Mesendoderm (in vitro differentiated cells): ENCODE results near the gene MEIS2.
A peak's percentile ranks its signal among the peaks of the same experiment; 100 is the strongest.

Source experiments
- DNase-seq: peaks from one replicate; pipeline ENCODE4 v3.0.0; 2013
- H2AK5ac ChIP-seq: 2 replicates; pipeline ENCODE4 v1.6.1; 2013; ENCODE audit warnings: low read length, inconsistent platforms
- H2BK120ac ChIP-seq: 2 replicates; pipeline ENCODE4 v1.6.1; 2013; ENCODE audit warnings: low read depth, mild to moderate bottlenecking, low read length, moderate library complexity, mixed read lengths
- H2BK15ac ChIP-seq: replicated peaks from 2 replicates; pipeline ENCODE4 v1.6.1; 2013; ENCODE audit warnings: low read depth, mild to moderate bottlenecking, moderate library complexity
- H2BK5ac ChIP-seq: 2 replicates; pipeline ENCODE4 v1.6.1; 2013; ENCODE audit warnings: low read length, inconsistent platforms
- H3K18ac ChIP-seq: 2 replicates; pipeline ENCODE4 v1.6.1; 2013; ENCODE audit warnings: mild to moderate bottlenecking, low read length, mixed read lengths
- H3K23ac ChIP-seq: one replicate; pipeline ENCODE4 v1.6.1; 2013; ENCODE audit warnings: low read length
- H3K27ac ChIP-seq: 2 replicates; pipeline ENCODE4 v1.5.1; 2013; ENCODE audit warnings: low read depth, mild to moderate bottlenecking, inconsistent platforms, low read length, moderate library complexity
- H3K27me3 ChIP-seq: 2 replicates; pipeline ENCODE4 v1.6.1; 2013; ENCODE audit warnings: low read length, control low read depth, mild to moderate bottlenecking, inconsistent platforms; ENCODE audit not compliant: insufficient read depth, poor library complexity
- H3K36me3 ChIP-seq: 2 replicates; pipeline ENCODE4 v1.6.1; 2013; ENCODE audit warnings: low read length, inconsistent platforms; ENCODE audit not compliant: control insufficient read depth, insufficient read depth
- H3K4ac ChIP-seq: one replicate; pipeline ENCODE4 v1.6.1; 2013; ENCODE audit warnings: low read depth, mild to moderate bottlenecking, low read length, moderate library complexity
- H3K4me1 ChIP-seq: 2 replicates; pipeline ENCODE4 v1.6.1; 2013; ENCODE audit warnings: low read depth, low read length, inconsistent platforms; ENCODE audit not compliant: control insufficient read depth
- H3K4me2 ChIP-seq: 2 replicates; pipeline ENCODE4 v1.6.1; 2013; ENCODE audit warnings: low read length
- H3K4me3 ChIP-seq: 2 replicates; pipeline ENCODE4 v1.5.1; 2013; ENCODE audit warnings: mild to moderate bottlenecking, low read length
- H3K56ac ChIP-seq: one replicate; pipeline ENCODE4 v1.6.1; 2013; ENCODE audit warnings: low read length
- H3K79me1 ChIP-seq: 2 replicates; pipeline ENCODE4 v1.6.1; 2013; ENCODE audit warnings: low read length, inconsistent platforms
- H3K79me2 ChIP-seq: 2 replicates; pipeline ENCODE4 v1.6.1; 2013; ENCODE audit warnings: mild to moderate bottlenecking, low read length; ENCODE audit not compliant: control insufficient read depth, insufficient read depth
- H3K9ac ChIP-seq: 2 replicates; pipeline ENCODE4 v1.6.1; 2013; ENCODE audit warnings: low read length, inconsistent platforms
- H4K5ac ChIP-seq: one replicate; pipeline ENCODE4 v1.6.1; 2013; ENCODE audit warnings: low read length
- H4K8ac ChIP-seq: one replicate; pipeline ENCODE4 v1.6.1; 2013; ENCODE audit warnings: low read depth, mild to moderate bottlenecking, control low read depth, low read length, moderate library complexity
- WGBS: extraction: QIAGEN DNeasy Blood & Tissue Kit; methylation state at CpG from one replicate; pipeline ENCODE4 v1.1.7; 2013; ENCODE audit warnings: low lambda C conversion rate, missing lambda C conversion rate; ENCODE audit not compliant: insufficient coverage; ENCODE audit errors: extremely low coverage; 5-methylcytosine and 5-hydroxymethylcytosine counted together

The MEIS2 gene

DNA sequence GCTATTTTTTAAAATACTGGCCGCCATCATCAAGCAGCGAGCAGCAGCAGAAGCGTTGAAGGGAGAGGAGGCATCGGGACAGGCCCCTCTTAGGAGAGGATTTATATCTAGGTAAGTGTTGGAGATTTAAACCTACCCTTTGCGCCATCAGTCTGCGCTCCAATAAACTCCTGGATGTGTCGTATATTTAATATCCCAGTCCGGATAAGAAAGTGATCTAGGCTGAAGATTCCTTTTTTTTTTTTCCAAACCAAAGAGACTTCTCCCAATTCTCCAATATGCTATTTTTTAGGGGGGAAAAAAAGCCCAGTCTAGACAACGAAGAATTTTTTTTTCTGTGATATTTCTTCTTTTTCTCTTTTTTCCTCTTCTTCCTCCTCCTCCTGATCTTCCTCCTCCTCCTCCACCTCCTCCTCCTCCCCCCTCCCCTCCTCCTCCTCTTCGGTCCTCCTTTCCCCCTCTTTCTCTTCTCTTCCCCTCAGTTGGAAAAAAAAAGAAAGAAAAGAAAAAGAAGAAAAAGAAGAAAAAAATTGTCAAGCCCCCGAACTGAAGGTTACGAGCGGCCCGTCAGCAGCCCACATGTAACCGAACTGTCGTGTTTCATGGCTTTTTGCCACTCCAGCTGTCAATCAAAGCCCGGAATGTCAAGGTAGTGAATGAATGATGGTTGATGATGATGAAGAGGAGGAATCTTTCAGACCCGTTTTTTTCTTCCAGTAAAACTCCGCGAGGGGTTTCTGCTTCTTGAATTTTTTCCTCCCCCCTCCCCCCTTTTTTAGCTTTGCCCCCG is 835 bp downstream of the MEIS2 start:
- Histone ChIP-seq H3K4ac (no peak overlapping the region), H3K27ac (no peak overlapping the region), H2AK5ac (no peak overlapping the region), H3K9ac (peak overlapping the region; percentile 60), H3K4me1 (peaks cover 3% of the 10 kb centered on the region), H3K18ac (no peak overlapping the region), H3K79me2 (no peaks in the 10 kb centered on the region), H3K56ac (peak overlapping the region; percentile 77), H3K27me3 (peaks cover 16% of the 10 kb centered on the region), H2BK120ac (no peak overlapping the region), H2BK5ac (no peak overlapping the region), H3K23ac (no peak overlapping the region), H4K5ac (no peak overlapping the region), H3K36me3 (no peaks in the 10 kb centered on the region), H3K4me2 (peak overlapping the region; percentile 84), H3K79me1 (no peaks in the 10 kb centered on the region), H2BK15ac (no peak overlapping the region), H4K8ac (no peak overlapping the region), H3K4me3 (peak overlapping the region; percentile 11)
- peak; percentile 34 for DNase-seq
- WGBS = 60% methylated on average over 1 of the region's 21 CpGs

- H2AK5ac ChIP-seq = no peak overlapping the region
- H3K79me1 ChIP-seq = no peaks in the 10 kb centered on the region
- H3K4me2 ChIP-seq = peak overlapping the region; percentile 84
- no peak overlapping the region for H4K5ac ChIP-seq
- WGBS = no CpG with 5 or more reads among the region's 75 CpGs
- peak overlapping the region; percentile 77 for H3K56ac ChIP-seq
- H2BK5ac ChIP-seq = no peak overlapping the region
- H3K4me1 ChIP-seq = peaks cover 6% of the 10 kb centered on the region
- H3K4ac ChIP-seq = no peak overlapping the region
- peak; percentile 58 for DNase-seq
- peak overlapping the region; percentile 19 for H3K4me3 ChIP-seq
- peak overlapping the region; percentile 60 for H3K9ac ChIP-seq
- no peak overlapping the region for H3K27ac ChIP-seq
- H2BK120ac ChIP-seq = no peak overlapping the region
- no peaks in the 10 kb centered on the region for H3K79me2 ChIP-seq
- H3K27me3 ChIP-seq = peaks cover 18% of the 10 kb centered on the region
- H2BK15ac ChIP-seq = peak overlapping the region; percentile 19
- peak overlapping the region; percentile 83 for H3K18ac ChIP-seq
- no peak overlapping the region for H4K8ac ChIP-seq
- H3K23ac ChIP-seq = peak overlapping the region; percentile 95
- H3K36me3 ChIP-seq = no peaks in the 10 kb centered on the region
These were observed 1.7 kb downstream of the MEIS2 start for GRCh38 chr15:37098468-37099318.

DNA sequence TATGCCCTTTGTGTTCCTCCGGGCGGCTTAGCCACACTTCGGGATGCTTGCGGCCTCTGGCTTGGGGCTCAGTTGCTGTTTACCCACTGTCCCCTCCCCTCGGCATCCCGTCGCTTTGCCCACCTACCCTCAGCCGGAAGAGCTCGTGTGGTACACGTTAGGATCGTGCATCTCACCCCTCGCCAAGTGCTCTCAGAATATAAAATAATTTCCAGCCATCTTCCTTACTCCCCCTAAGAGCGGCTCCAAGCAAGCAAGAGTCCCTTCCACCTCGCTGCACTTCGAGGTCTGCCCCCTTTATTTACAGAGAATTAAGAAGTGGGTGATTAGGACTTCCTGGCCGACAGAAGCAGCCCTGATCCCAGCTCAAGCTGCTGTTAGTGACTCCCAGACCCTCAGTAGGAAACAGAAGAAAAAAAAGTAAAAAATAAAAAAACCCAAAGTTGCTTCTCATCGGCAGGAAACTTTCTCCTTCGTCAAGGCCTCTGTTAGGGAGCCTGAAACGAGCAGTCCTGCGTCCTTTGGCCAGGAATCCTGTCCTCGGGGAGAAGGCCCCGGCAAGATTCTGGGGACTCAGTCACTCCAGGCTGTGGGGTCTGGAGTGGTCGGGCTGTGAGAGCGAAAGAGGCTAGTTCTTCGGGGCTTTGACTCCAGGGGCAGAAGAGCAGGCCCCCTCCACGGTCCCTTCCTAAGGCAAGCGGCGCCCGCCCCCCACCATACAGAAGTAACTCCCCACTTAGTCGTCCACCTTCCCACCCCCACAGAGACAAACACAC is 3.0 kb downstream of the MEIS2 start:
- no peak overlapping the region for H2BK5ac ChIP-seq
- peak overlapping the region; percentile 59 for H3K56ac ChIP-seq
- peak; percentile 62 for DNase-seq
- no peak overlapping the region for H2BK15ac ChIP-seq
- H3K4ac ChIP-seq = no peak overlapping the region
- no peak overlapping the region for H2BK120ac ChIP-seq
- H3K79me2 ChIP-seq = no peaks in the 10 kb centered on the region
- peaks cover 6% of the 10 kb centered on the region for H3K4me1 ChIP-seq
- H3K4me3 ChIP-seq = no peak overlapping the region
- peaks cover 22% of the 10 kb centered on the region for H3K27me3 ChIP-seq
- WGBS = no CpG with 5 or more reads among the region's 30 CpGs
- peak overlapping the region; percentile 47 for H3K4me2 ChIP-seq
- H4K5ac ChIP-seq = no peak overlapping the region
- H2AK5ac ChIP-seq = no peak overlapping the region
- peak overlapping the region; percentile 51 for H3K18ac ChIP-seq
- no peaks in the 10 kb centered on the region for H3K79me1 ChIP-seq
- no peak overlapping the region for H3K9ac ChIP-seq
- no peaks in the 10 kb centered on the region for H3K36me3 ChIP-seq
- no peak overlapping the region for H4K8ac ChIP-seq
- H3K27ac ChIP-seq = no peak overlapping the region
- H3K23ac ChIP-seq = no peak overlapping the region

- H3K4me2 ChIP-seq = peak overlapping the region; percentile 85
- H2BK120ac ChIP-seq = no peak overlapping the region
- H4K8ac ChIP-seq = no peak overlapping the region
- H3K4me1 ChIP-seq = peaks cover 6% of the 10 kb centered on the region
- no peak overlapping the region for H4K5ac ChIP-seq
- H3K36me3 ChIP-seq = no peaks in the 10 kb centered on the region
- peak overlapping the region; percentile 51 for H3K9ac ChIP-seq
- H3K4me3 ChIP-seq = no peak overlapping the region
- H3K56ac ChIP-seq = peak overlapping the region; percentile 77
- no peak overlapping the region for H2AK5ac ChIP-seq
- DNase-seq = peak; percentile 48
- no peaks in the 10 kb centered on the region for H3K79me1 ChIP-seq
- H3K27ac ChIP-seq = no peak overlapping the region
- peaks cover 22% of the 10 kb centered on the region for H3K27me3 ChIP-seq
- no peaks in the 10 kb centered on the region for H3K79me2 ChIP-seq
- H2BK5ac ChIP-seq = no peak overlapping the region
- no peak overlapping the region for H3K18ac ChIP-seq
- peak overlapping the region; percentile 25 for H3K23ac ChIP-seq
- H3K4ac ChIP-seq = no peak overlapping the region
- no peak overlapping the region for H2BK15ac ChIP-seq
- WGBS = no CpG with 5 or more reads among the region's 19 CpGs
These were observed 3.7 kb downstream of the MEIS2 start for GRCh38 chr15:37096558-37097143.

DNA sequence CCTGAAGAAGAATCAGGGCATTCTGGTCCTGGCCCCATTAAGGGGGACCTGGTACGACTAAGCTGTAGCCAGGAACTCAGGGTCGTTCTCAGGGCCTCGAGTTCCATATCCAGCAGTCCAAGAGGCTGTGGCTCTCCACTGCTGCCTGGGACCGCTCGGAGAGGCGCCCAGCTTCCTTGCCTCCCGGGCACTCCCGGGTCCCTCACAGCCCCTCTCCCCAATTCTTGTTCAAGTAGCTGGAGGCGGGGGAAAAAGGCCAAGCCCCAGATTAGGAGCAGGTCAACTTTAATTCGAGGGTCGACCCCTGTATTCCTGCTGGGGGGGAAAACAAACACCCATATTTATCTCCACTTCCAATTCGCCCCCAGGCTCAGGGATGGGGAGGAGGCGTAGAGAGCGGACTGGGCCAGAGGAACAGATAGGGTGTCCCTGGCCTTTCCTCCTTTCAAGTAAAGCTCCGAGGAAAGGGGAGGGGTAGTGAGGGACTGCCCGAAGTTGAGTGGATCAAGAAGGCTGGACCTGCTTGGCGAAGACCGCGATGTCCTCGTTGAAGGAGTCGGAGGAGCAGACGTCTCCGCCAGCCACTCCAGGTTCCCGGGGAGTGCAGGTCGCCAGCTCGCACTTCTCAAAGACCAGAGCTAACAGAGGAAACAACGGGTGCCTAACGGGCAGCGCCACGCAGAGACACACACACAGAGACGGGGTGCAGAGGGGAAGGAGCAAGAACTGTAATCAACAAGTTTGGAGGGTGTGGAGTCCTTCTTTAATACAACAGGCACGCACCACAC is 4.4 kb downstream of the MEIS2 start:
- Histone ChIP-seq H3K56ac (peak overlapping the region; percentile 77), H2BK120ac (no peak overlapping the region), H2AK5ac (no peak overlapping the region), H3K4me2 (peak overlapping the region; percentile 85), H3K79me2 (no peaks in the 10 kb centered on the region), H2BK15ac (no peak overlapping the region), H3K23ac (no peak overlapping the region), H2BK5ac (no peak overlapping the region), H3K4ac (no peak overlapping the region), H3K18ac (peak overlapping the region; percentile 85), H3K4me1 (peaks cover 6% of the 10 kb centered on the region), H4K5ac (no peak overlapping the region), H3K27me3 (peaks cover 22% of the 10 kb centered on the region), H4K8ac (no peak overlapping the region), H3K27ac (no peak overlapping the region), H3K79me1 (no peaks in the 10 kb centered on the region), H3K4me3 (peak overlapping the region; percentile 36), H3K9ac (peak overlapping the region; percentile 51), H3K36me3 (no peaks in the 10 kb centered on the region)
- WGBS = no CpG with 5 or more reads among the region's 32 CpGs
- peak; percentile 70 for DNase-seq
